Neuronal stem cell (in vitro differentiated cells): ENCODE measurements around the gene RANBP2.
"Not testable (repeated sequence)": the region's sequence is repeated elsewhere in the genome, so short reads cannot be mapped to it uniquely, and the experiment has no call there.

Experiments used
- DNase-seq: peaks from one replicate; pipeline ENCODE4 v3.0.0-alpha.2; 2013; ENCODE audit warnings: low spot score
- H2AFZ ChIP-seq: one replicate; pipeline ENCODE4 v1.6.1; 2013; ENCODE audit warnings: mild to moderate bottlenecking, low read length, inconsistent platforms
- H2AK5ac ChIP-seq: 2 replicates; pipeline ENCODE4 v1.6.1; 2013; ENCODE audit warnings: low read depth, mild to moderate bottlenecking, inconsistent platforms, low read length, moderate library complexity, mixed read lengths
- H2BK120ac ChIP-seq: 2 replicates; pipeline ENCODE4 v1.6.1; 2013; ENCODE audit warnings: low read depth, mild to moderate bottlenecking, inconsistent platforms, low read length, moderate library complexity, mixed read lengths
- H2BK12ac ChIP-seq: one replicate; pipeline ENCODE4 v1.6.1; 2013; ENCODE audit warnings: low read length, inconsistent platforms
- H2BK15ac ChIP-seq: 2 replicates; pipeline ENCODE4 v1.6.1; 2013; ENCODE audit warnings: mild to moderate bottlenecking, low read length, inconsistent platforms, mixed read lengths
- H2BK5ac ChIP-seq: one replicate; pipeline ENCODE4 v1.6.1; 2013; ENCODE audit warnings: inconsistent platforms, mild to moderate bottlenecking, low read length, moderate library complexity
- H3K14ac ChIP-seq: one replicate; pipeline ENCODE4 v1.6.1; 2013; ENCODE audit warnings: low read length, inconsistent platforms
- H3K18ac ChIP-seq: 2 replicates; pipeline ENCODE4 v1.6.1; 2013; ENCODE audit warnings: low read length, inconsistent platforms
- H3K23ac ChIP-seq: 2 replicates; pipeline ENCODE4 v1.6.1; 2013; ENCODE audit warnings: low read depth, mild to moderate bottlenecking, mixed read lengths, low read length, inconsistent platforms; ENCODE audit not compliant: poor library complexity
- H3K27ac ChIP-seq: replicated peaks from 3 replicates; pipeline ENCODE4 v1.5.1; 2013; ENCODE audit warnings: low read length, inconsistent platforms
- H3K27me3 ChIP-seq, 3 experiments: 2 replicates each; pipeline ENCODE4 v1.6.1; 2013; ENCODE audit warnings: low read length in 3 of 3, mild to moderate bottlenecking in 2 of 3, inconsistent platforms in 1 of 3, low read depth in 1 of 3, mixed read lengths in 1 of 3, moderate library complexity in 1 of 3; ENCODE audit not compliant: control insufficient read depth in 3 of 3, insufficient read depth in 3 of 3
- H3K36me3 ChIP-seq, 2 donors: replicated peaks in 1 of 2; 2 replicates each; pipeline ENCODE4 v1.6.1; 2013; ENCODE audit warnings: low read length in 2 of 2; ENCODE audit not compliant: control insufficient read depth in 2 of 2, insufficient read depth in 2 of 2
- H3K4ac ChIP-seq: 2 replicates; pipeline ENCODE4 v1.6.1; 2013; ENCODE audit warnings: inconsistent platforms, mild to moderate bottlenecking, low read length, moderate library complexity
- H3K4me1 ChIP-seq, 2 donors: 1 replicate in 1 of 2; 2 replicates in 1 of 2; pipeline ENCODE4 v1.6.1; 2013; ENCODE audit warnings: low read length in 2 of 2, low read depth in 1 of 2; ENCODE audit not compliant: control insufficient read depth in 2 of 2, insufficient read depth in 1 of 2
- H3K4me2 ChIP-seq: one replicate; pipeline ENCODE4 v1.6.1; 2013; ENCODE audit warnings: mild to moderate bottlenecking, low read length, inconsistent platforms; ENCODE audit not compliant: insufficient read depth, poor library complexity, severe bottlenecking
- H3K4me3 ChIP-seq, 2 donors: 2 replicates each; pipeline ENCODE4 v1.5.1; 2013; ENCODE audit warnings: low read length in 2 of 2, mild to moderate bottlenecking in 2 of 2, inconsistent platforms in 1 of 2, moderate library complexity in 1 of 2
- H3K79me1 ChIP-seq: one replicate; pipeline ENCODE4 v1.6.1; 2013; ENCODE audit warnings: low read depth, mild to moderate bottlenecking, inconsistent platforms, low read length, moderate library complexity
- H3K9ac ChIP-seq: one replicate; pipeline ENCODE4 v1.6.1; 2013; ENCODE audit warnings: mild to moderate bottlenecking, low read depth, low read length, inconsistent platforms; ENCODE audit not compliant: poor library complexity
- H3K9me3 ChIP-seq, 2 donors: replicated peaks in 1 of 2; 2 replicates each; pipeline versions ENCODE3 to v1.6.1; 2013; ENCODE audit warnings: low read length in 2 of 2, mild to moderate bottlenecking in 2 of 2, inconsistent platforms in 1 of 2, low read depth in 1 of 2, mixed read lengths in 1 of 2, moderate library complexity in 1 of 2; ENCODE audit not compliant: control insufficient read depth in 2 of 2, insufficient read depth in 1 of 2
- H4K8ac ChIP-seq: one replicate; pipeline ENCODE4 v1.6.1; 2013; ENCODE audit warnings: low read depth, mild to moderate bottlenecking, inconsistent platforms, low read length, moderate library complexity
- H4K91ac ChIP-seq: one replicate; pipeline ENCODE4 v1.6.1; 2013; ENCODE audit warnings: low read length, low read depth, mild to moderate bottlenecking, inconsistent platforms; ENCODE audit not compliant: poor library complexity
- WGBS, 2 donors: extraction: QIAGEN DNeasy Blood & Tissue Kit; methylation state at CpG; one replicate each; pipeline ENCODE4 v1.1.7; 2013; ENCODE audit warnings: missing lambda C conversion rate in 2 of 2, mixed read lengths in 1 of 2; ENCODE audit not compliant: insufficient read length in 2 of 2, insufficient replicate concordance in 1 of 2; ENCODE audit errors: extremely low coverage in 2 of 2; 5-methylcytosine and 5-hydroxymethylcytosine counted together

The RANBP2 gene

GRCh38 chr2:108734656-108735055 is 15.4 kb downstream of the RANBP2 start:
- not testable (repeated sequence) for H4K91ac ChIP-seq, H2BK120ac ChIP-seq, H3K4ac ChIP-seq, H2AFZ ChIP-seq, H3K79me1 ChIP-seq, H3K18ac ChIP-seq, H2BK12ac ChIP-seq, H3K14ac ChIP-seq, H2BK15ac ChIP-seq, H3K4me2 ChIP-seq, H3K9ac ChIP-seq, H3K4me3 ChIP-seq, H3K23ac ChIP-seq, H3K27me3 ChIP-seq, H4K8ac ChIP-seq, H3K4me1 ChIP-seq, H3K27ac ChIP-seq, H3K9me3 ChIP-seq, H2AK5ac ChIP-seq, H2BK5ac ChIP-seq, DNase-seq
- peaks cover 2 to 42% of the 10 kb centered on the region in 2 donors for H3K36me3 ChIP-seq
- no CpG with 5 or more reads among the region's 6 CpGs for WGBS, 2 donors

DNA sequence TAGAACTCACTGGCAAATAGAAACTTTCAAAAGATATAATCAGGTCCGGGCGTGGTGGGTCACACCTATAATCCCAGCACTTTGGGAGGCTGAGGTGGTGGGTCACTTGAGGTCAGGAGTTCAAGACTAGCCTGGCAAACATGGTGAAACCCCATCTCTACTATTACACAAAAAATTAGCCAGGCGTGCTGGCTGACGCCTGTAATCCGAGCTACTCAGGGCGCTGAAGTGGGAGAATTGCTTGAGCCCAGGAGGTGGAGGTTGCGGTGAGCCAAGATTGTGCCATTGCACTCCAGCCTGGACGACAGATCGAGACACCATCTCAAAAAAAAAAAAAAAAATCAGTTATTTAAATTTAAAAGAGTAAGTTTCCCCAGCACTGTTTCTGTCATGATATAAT is 38.7 kb downstream of the RANBP2 start:
- not testable (repeated sequence) for H3K27ac ChIP-seq, H3K14ac ChIP-seq, H2AFZ ChIP-seq, H2AK5ac ChIP-seq, H2BK5ac ChIP-seq, H3K23ac ChIP-seq, H3K9me3 ChIP-seq, H3K9ac ChIP-seq, H2BK120ac ChIP-seq, H3K4ac ChIP-seq, H3K4me3 ChIP-seq, H3K4me1 ChIP-seq, H3K27me3 ChIP-seq, H3K79me1 ChIP-seq, H3K4me2 ChIP-seq, H2BK12ac ChIP-seq, H4K91ac ChIP-seq, DNase-seq, H3K18ac ChIP-seq, H2BK15ac ChIP-seq, H4K8ac ChIP-seq
- WGBS, 2 donors: no CpG with 5 or more reads among the region's 9 CpGs
- H3K36me3 ChIP-seq: peaks cover 0 to 46% of the 10 kb centered on the region in 2 donors

GRCh38 chr2:108762618-108763017 is 43.3 kb downstream of the RANBP2 start:
- H3K23ac ChIP-seq, H2BK12ac ChIP-seq, H3K14ac ChIP-seq, H3K9ac ChIP-seq, H3K18ac ChIP-seq, H3K4ac ChIP-seq, H3K4me3 ChIP-seq, H2BK15ac ChIP-seq, H3K9me3 ChIP-seq, H3K27ac ChIP-seq, H3K4me1 ChIP-seq, H2AFZ ChIP-seq, H2BK120ac ChIP-seq, H3K4me2 ChIP-seq, H2AK5ac ChIP-seq, DNase-seq, H2BK5ac ChIP-seq, H3K79me1 ChIP-seq, H3K27me3 ChIP-seq, H4K8ac ChIP-seq, H4K91ac ChIP-seq: not testable (repeated sequence)
- peaks cover 18 to 58% of the 10 kb centered on the region in 2 donors for H3K36me3 ChIP-seq

DNA sequence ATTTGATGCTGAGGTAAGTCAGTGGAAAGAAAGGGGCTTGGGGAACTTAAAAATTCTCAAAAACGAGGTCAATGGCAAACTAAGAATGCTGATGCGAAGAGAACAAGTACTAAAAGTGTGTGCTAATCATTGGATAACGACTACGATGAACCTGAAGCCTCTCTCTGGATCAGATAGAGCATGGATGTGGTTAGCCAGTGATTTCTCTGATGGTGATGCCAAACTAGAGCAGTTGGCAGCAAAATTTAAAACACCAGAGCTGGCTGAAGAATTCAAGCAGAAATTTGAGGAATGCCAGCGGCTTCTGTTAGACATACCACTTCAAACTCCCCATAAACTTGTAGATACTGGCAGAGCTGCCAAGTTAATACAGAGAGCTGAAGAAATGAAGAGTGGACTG is 47.4 kb downstream of the RANBP2 start:
- WGBS, 2 donors: no CpG with 5 or more reads among the region's 5 CpGs
- H3K4me2 ChIP-seq: not testable (repeated sequence)

More for the DNA sequence above, 47.4 kb downstream of the RANBP2 start:
- not testable (repeated sequence) for H4K8ac ChIP-seq, H3K27me3 ChIP-seq, H3K9me3 ChIP-seq, H2BK5ac ChIP-seq, H3K79me1 ChIP-seq, H3K23ac ChIP-seq, H3K4me1 ChIP-seq, H3K4me3 ChIP-seq, H3K18ac ChIP-seq, H2BK15ac ChIP-seq, H3K4ac ChIP-seq, H2AFZ ChIP-seq, H3K27ac ChIP-seq, H2BK120ac ChIP-seq, H3K9ac ChIP-seq, H3K14ac ChIP-seq, DNase-seq, H2AK5ac ChIP-seq, H2BK12ac ChIP-seq, H4K91ac ChIP-seq
- H3K36me3 ChIP-seq: peaks cover 18 to 66% of the 10 kb centered on the region in 2 donors
